GM12878 (cell line): ENCODE results near the gene STXBP4. TPM values are rescaled to one million over a fixed set of nuclear protein-coding genes. Genes with fewer than 3 reads are reported as not detected.
A peak's percentile ranks its signal among the peaks of the same experiment; 100 is the strongest.

Source experiments
- ATAC-seq: fragments of 200-7000 bp; cut with Tn5 transposase; 3 replicates; pipeline ENCODE4 v1.9.1; 2020; ENCODE audit warnings: mild to moderate bottlenecking, moderate library complexity
- BruUV-seq: library from RNA; stranded (reverse); fragments of 400-500 nt; replicated peaks from 2 replicates; lab custom pipeline; 2021; lab: Mats Ljungman, UMichigan
- CTCF ChIA-PET: fragments of 300-600 bp; sonication (Branson Sonifier 250); formaldehyde crosslinking; extraction: SDS; loops from one replicate; lab custom pipeline; 2021; ENCODE audit warnings: inconsistent platforms; lab: Yijun Ruan, JAX
- POLR2A ChIA-PET: fragments of 350-600 bp; formaldehyde crosslinking; extraction: SDS; loops from one replicate; lab custom pipeline; 2021; ENCODE audit warnings: inconsistent platforms; lab: Charles Lee
- RAD21 ChIA-PET: fragments of 300-600 bp; sonication (Branson Sonifier 250); formaldehyde crosslinking; loops from one replicate; lab custom pipeline; 2023; ENCODE audit warnings: antibody characterized with exemption; ENCODE audit not compliant: unreplicated experiment; lab: Charles Lee
- SMC1A ChIA-PET: fragments of 300-600 bp; sonication (Branson Sonifier 250); formaldehyde crosslinking; loops from one replicate; lab custom pipeline; 2023; ENCODE audit not compliant: unreplicated experiment, uncharacterized antibody; lab: Charles Lee
- DNase-seq: peaks from one replicate; pipeline ENCODE4 v3.0.0-alpha.2; 2011; ENCODE audit warnings: low read depth, low spot score
- FAIRE-seq: peaks from 3 replicates; lab custom pipeline; 2011; peaks lifted over from hg19 to GRCh38; lab: Jason Lieb, UNC
- H2AFZ ChIP-seq: 2 replicates; pipeline ENCODE4 v1.6.0; 2011; ENCODE audit warnings: low read depth, low read length, control low read depth; ENCODE audit not compliant: control insufficient read depth
- H3K27ac ChIP-seq: 2 replicates; pipeline ENCODE4 v1.5.1; 2011; ENCODE audit warnings: control low read depth; ENCODE audit not compliant: control insufficient read depth, insufficient read depth
- H3K27me3 ChIP-seq, 2 experiments: replicated peaks in 1 of 2; 2 replicates each; pipeline versions ENCODE4 v1.6.0 to v1.6.1; 2011; ENCODE audit warnings: low read length in 1 of 2; ENCODE audit not compliant: control insufficient read depth in 2 of 2, insufficient read depth in 2 of 2
- H3K36me3 ChIP-seq, 2 experiments: 2 replicates each; pipeline ENCODE4 v1.5.1; 2011; ENCODE audit warnings: low read length in 1 of 2; ENCODE audit not compliant: control insufficient read depth in 2 of 2, insufficient read depth in 2 of 2
- H3K4me1 ChIP-seq: 2 replicates; pipeline ENCODE4 v1.6.1; 2011; ENCODE audit warnings: mild to moderate bottlenecking, low read length, moderate library complexity, mixed read lengths; ENCODE audit not compliant: control insufficient read depth, insufficient read depth
- H3K4me2 ChIP-seq: 2 replicates; pipeline ENCODE4 v1.6.0; 2011; ENCODE audit warnings: control low read depth; ENCODE audit not compliant: control insufficient read depth, insufficient read depth
- H3K4me3 ChIP-seq: fragments of 200-600 bp; sonication (generic); 2 replicates; pipeline ENCODE4 v1.5.1; 2016
- H3K79me2 ChIP-seq: 2 replicates; pipeline ENCODE4 v1.6.0; 2011; ENCODE audit warnings: low read length; ENCODE audit not compliant: control insufficient read depth, insufficient read depth
- H3K9ac ChIP-seq: 2 replicates; pipeline ENCODE4 v1.8.0; 2011; ENCODE audit warnings: low read length, control low read depth, mixed read lengths; ENCODE audit not compliant: control insufficient read depth, insufficient read depth
- H3K9me3 ChIP-seq: replicated peaks from 3 replicates; pipeline ENCODE4 v1.5.1; 2011; ENCODE audit warnings: mild to moderate bottlenecking, low read length; ENCODE audit not compliant: control insufficient read depth, insufficient read depth
- H4K20me1 ChIP-seq: 2 replicates; pipeline ENCODE4 v1.6.0; 2011; ENCODE audit not compliant: control insufficient read depth, insufficient read depth
- CEBPB ChIP-seq, 2 experiments: fragments of 150-350 bp in 1 of 2; IDR thresholded peaks; 2 replicates each; pipeline ENCODE4 v1.6.1; 2012 to 2014; ENCODE audit warnings: low read depth in 2 of 2, low read length in 2 of 2, borderline replicate concordance in 1 of 2, inconsistent platforms in 1 of 2
- FOXM1 ChIP-seq: IDR thresholded peaks from 2 replicates; pipeline ENCODE4 v1.6.1; 2012; ENCODE audit warnings: low read depth, mild to moderate bottlenecking, inconsistent platforms, low read length, moderate library complexity
- KLF5 ChIP-seq: fragments of 450-650 bp; IDR thresholded peaks from 2 replicates; pipeline ENCODE4 v1.6.1; 2014; ENCODE audit warnings: mild to moderate bottlenecking; ENCODE audit not compliant: partially characterized antibody
- PML ChIP-seq: IDR thresholded peaks from 2 replicates; pipeline ENCODE4 v1.6.1; 2012; ENCODE audit warnings: low read length, inconsistent platforms
- RBBP5 ChIP-seq: fragments of 200-600 bp; sonication (generic); conservative IDR thresholded peaks from 2 replicates; pipeline ENCODE4 v1.6.1; 2016
- RELA ChIP-seq: fragments of 450-650 bp; IDR thresholded peaks from 2 replicates; pipeline ENCODE4 v1.8.0; 2014; ENCODE audit warnings: borderline replicate concordance; ENCODE audit not compliant: partially characterized antibody
- STAT3 ChIP-seq: IDR thresholded peaks from 2 replicates; pipeline ENCODE4 v1.6.1; 2011; ENCODE audit warnings: low read depth, low read length, improper control_type of control experiment
- WGBS: methylation state at CpG from one replicate; pipeline ENCODE4 v1.1.6; 2016; ENCODE audit warnings: low lambda C conversion rate; ENCODE audit not compliant: insufficient replicate concordance, insufficient coverage; ENCODE audit errors: missing lambda C conversion rate; 5-methylcytosine and 5-hydroxymethylcytosine counted together
- in situ Hi-C: fragments of 300-500 bp; cut with MboI; formaldehyde crosslinking; loops from 9 replicates; pipeline ENCODE4 v1.14.3; 2018; ENCODE audit warnings: mixed read lengths
- intact Hi-C: fragments of 100-400 bp; cut with micrococcal nuclease; formaldehyde crosslinking; loops from one replicate; pipeline ENCODE4 v1.14.2; 2022; ENCODE audit not compliant: unreplicated experiment
- polyA plus RNA-seq, 11 experiments: library from polyadenylated mRNA; depleted of rRNA in 4 of 11; unstranded in 6 of 11; stranded (reverse) in 5 of 11; fragments of >200 nt; fragmentation: Nextera tagmentation in 4 of 11; fragmentation: Illumina TruSeq in 1 of 11; extraction: Ambion mirVana in 4 of 11; extraction: Trizol in 1 of 11; gene quantifications; 1 replicate in 1 of 11; 2 replicates in 10 of 11; pipeline versions ENCODE4 v1.2.1 to v1.2.3, GENCODE V29; 2011 to 2016; ENCODE audit warnings: inconsistent platforms in 2 of 11, missing spikeins in 2 of 11, low read depth in 1 of 11
- total RNA-seq, 4 experiments: library from RNA; depleted of rRNA in 3 of 4; stranded (reverse); fragments of >200 nt in 3 of 4; fragmentation: Illumina TruSeq in 1 of 4; extraction: Trizol in 1 of 4; gene quantifications; 2 replicates each; pipeline versions ENCODE4 v1.2.1 to v1.2.3, GENCODE V29; 2013 to 2021
- TF ChIP-seq, protein P1 (sequence below), 3 experiments: IDR thresholded peaks in 2 of 3; conservative IDR thresholded peaks in 1 of 3; 2 replicates each; pipeline ENCODE4 v1.5.1; 2011; ENCODE audit warnings: low read depth in 3 of 3, low read length in 3 of 3, mild to moderate bottlenecking in 3 of 3, control low read depth in 2 of 3, moderate library complexity in 2 of 3, inconsistent platforms in 1 of 3, mixed read lengths in 1 of 3; ENCODE audit not compliant: control insufficient read depth in 2 of 3, insufficient read depth in 1 of 3; ENCODE audit errors: extremely low read depth in 1 of 3
- TF ChIP-seq, protein P2 (sequence below): fragments of 450-650 bp; conservative IDR thresholded peaks from 2 replicates; pipeline ENCODE4 v1.6.1; 2017; ENCODE audit warnings: mild to moderate bottlenecking, moderate library complexity
- TF ChIP-seq, protein P3 (sequence below): IDR thresholded peaks from 2 replicates; pipeline ENCODE4 v1.6.1; 2012; ENCODE audit warnings: improper control_type of control experiment, low read depth, low read length; ENCODE audit not compliant: insufficient replicate concordance

The STXBP4 gene
- total and polyA plus RNA-seq, 10 of the 15 experiments (the other 5 are each of a cell fraction or from before 2014, with no cell fraction given) = 4.3 to 11.0 (median 6.7) TPM

DNA sequence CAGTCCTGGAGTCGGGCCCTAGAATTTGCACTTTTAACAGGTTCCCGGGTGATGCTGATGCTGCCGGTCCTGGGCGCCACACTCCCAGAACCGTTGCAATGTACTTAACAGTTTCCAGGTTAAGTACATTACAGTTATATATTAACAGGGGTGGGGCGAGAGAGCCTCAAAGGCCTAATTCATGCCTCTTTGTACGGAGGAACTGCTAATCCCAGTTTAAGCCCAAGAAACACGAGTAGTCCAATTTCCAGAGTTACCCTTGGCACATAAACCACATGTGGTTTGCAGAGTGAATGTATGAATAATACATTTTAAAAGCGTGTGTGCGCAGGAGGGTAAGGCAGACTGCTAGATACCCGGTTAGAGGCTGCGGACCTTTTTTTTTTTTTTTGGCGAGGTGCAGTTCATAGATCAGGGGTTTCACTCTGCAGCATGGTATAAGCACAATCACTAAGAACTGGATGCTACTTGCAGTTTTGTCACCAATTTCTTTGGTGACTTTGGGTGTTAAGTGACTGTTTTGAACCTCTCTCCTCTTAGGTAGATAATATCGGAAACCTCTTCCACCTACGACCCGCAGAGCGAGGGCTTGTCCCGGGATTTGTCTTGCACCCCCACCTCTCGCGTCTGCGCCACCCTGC, 824 bp upstream of the STXBP4 start (continued):
- TF ChIP-seq, protein P1, sequence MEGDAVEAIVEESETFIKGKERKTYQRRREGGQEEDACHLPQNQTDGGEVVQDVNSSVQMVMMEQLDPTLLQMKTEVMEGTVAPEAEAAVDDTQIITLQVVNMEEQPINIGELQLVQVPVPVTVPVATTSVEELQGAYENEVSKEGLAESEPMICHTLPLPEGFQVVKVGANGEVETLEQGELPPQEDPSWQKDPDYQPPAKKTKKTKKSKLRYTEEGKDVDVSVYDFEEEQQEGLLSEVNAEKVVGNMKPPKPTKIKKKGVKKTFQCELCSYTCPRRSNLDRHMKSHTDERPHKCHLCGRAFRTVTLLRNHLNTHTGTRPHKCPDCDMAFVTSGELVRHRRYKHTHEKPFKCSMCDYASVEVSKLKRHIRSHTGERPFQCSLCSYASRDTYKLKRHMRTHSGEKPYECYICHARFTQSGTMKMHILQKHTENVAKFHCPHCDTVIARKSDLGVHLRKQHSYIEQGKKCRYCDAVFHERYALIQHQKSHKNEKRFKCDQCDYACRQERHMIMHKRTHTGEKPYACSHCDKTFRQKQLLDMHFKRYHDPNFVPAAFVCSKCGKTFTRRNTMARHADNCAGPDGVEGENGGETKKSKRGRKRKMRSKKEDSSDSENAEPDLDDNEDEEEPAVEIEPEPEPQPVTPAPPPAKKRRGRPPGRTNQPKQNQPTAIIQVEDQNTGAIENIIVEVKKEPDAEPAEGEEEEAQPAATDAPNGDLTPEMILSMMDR (IDR thresholded peaks at IDR 0.05 in 2 of 3, conservative IDR thresholded peaks at IDR 0.05 in 1 of 3; ENCODE audit: control insufficient read depth in 2 of 3, extremely low read depth in 1 of 3, insufficient read depth in 1 of 3, low read depth in 3 of 3, low read length in 3 of 3) = peak in 2 of 3 experiments; percentile 46 to 64; a peak in 3 of 6 replicates

DNA sequence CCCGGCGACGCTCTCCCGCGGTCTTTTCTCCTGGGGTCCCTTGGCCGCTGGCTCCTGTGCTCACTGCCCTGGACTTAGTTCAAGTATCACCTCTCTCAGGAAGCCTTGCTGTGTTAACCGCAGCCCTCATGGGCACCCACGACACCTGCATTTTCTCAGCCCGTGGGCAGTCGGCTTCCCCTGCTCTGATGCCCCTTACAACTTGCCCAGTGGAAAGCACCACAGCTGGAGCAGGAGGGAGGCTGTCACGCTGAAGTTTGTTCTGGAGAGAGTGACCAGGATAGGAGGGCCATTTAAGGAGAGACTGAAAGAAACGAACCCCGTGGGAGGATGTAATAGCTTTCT, 395 bp downstream of the STXBP4 start:
- peak overlapping the region; percentile 92 for H3K9ac ChIP-seq
- peak overlapping the region; percentile 46 for H3K4me2 ChIP-seq
- RAD21 ChIA-PET = no interaction called here
- peak overlapping the region; percentile 85 for H3K27ac ChIP-seq
- BruUV-seq = TSS peak; percentile 76
- intact Hi-C loops = loop anchor here (2.0 kb wide), 1 partner anchor 66 kb away; no protein-coding TSS in a partner anchor
- H2AFZ ChIP-seq = peak overlapping the region; percentile 99
- POLR2A ChIA-PET = interaction anchor here (1.1 kb wide), 1 partner anchor 9 kb away, joined by 3 read pairs; no protein-coding TSS in a partner anchor
- FAIRE-seq (no peak), DNase-seq (no peak), ATAC-seq (peak; percentile 53)
- peaks cover 8% of the 10 kb centered on the region; the same call in 1 of the 2 replicates for H3K4me1 ChIP-seq
- no peaks in the 10 kb centered on the region for H3K36me3 ChIP-seq
- H4K20me1 ChIP-seq = no peaks in the 10 kb centered on the region
- SMC1A ChIA-PET = interaction anchor here (0.8 to 2.2 kb wide), 5 partner anchors 8 to 271 kb away, joined by 3 to 8 read pairs (median 4); no protein-coding TSS in a partner anchor
- no peaks in the 10 kb centered on the region for H3K9me3 ChIP-seq
- WGBS = under 1% methylated on average over 13 of the region's 13 CpGs
- H3K27me3 ChIP-seq = no peaks in the 10 kb centered on the region
- CTCF ChIA-PET = interaction anchor here (1.5 to 3.1 kb wide), 2 partner anchors 23 to 37 kb away, joined by 3 to 26 read pairs; no protein-coding TSS in a partner anchor
- in situ Hi-C loops = no loop called here
- peak overlapping the region; percentile 89 for H3K4me3 ChIP-seq
- peaks cover 45% of the 10 kb centered on the region for H3K79me2 ChIP-seq
- TF ChIP-seq, protein P2, sequence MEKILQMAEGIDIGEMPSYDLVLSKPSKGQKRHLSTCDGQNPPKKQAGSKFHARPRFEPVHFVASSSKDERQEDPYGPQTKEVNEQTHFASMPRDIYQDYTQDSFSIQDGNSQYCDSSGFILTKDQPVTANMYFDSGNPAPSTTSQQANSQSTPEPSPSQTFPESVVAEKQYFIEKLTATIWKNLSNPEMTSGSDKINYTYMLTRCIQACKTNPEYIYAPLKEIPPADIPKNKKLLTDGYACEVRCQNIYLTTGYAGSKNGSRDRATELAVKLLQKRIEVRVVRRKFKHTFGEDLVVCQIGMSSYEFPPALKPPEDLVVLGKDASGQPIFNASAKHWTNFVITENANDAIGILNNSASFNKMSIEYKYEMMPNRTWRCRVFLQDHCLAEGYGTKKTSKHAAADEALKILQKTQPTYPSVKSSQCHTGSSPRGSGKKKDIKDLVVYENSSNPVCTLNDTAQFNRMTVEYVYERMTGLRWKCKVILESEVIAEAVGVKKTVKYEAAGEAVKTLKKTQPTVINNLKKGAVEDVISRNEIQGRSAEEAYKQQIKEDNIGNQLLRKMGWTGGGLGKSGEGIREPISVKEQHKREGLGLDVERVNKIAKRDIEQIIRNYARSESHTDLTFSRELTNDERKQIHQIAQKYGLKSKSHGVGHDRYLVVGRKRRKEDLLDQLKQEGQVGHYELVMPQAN = 0 out of 2 replicates have a peak, but pooled peaks have one; percentile 5
- TF ChIP-seq FOXM1 = no peak
- TF ChIP-seq, protein P3, sequence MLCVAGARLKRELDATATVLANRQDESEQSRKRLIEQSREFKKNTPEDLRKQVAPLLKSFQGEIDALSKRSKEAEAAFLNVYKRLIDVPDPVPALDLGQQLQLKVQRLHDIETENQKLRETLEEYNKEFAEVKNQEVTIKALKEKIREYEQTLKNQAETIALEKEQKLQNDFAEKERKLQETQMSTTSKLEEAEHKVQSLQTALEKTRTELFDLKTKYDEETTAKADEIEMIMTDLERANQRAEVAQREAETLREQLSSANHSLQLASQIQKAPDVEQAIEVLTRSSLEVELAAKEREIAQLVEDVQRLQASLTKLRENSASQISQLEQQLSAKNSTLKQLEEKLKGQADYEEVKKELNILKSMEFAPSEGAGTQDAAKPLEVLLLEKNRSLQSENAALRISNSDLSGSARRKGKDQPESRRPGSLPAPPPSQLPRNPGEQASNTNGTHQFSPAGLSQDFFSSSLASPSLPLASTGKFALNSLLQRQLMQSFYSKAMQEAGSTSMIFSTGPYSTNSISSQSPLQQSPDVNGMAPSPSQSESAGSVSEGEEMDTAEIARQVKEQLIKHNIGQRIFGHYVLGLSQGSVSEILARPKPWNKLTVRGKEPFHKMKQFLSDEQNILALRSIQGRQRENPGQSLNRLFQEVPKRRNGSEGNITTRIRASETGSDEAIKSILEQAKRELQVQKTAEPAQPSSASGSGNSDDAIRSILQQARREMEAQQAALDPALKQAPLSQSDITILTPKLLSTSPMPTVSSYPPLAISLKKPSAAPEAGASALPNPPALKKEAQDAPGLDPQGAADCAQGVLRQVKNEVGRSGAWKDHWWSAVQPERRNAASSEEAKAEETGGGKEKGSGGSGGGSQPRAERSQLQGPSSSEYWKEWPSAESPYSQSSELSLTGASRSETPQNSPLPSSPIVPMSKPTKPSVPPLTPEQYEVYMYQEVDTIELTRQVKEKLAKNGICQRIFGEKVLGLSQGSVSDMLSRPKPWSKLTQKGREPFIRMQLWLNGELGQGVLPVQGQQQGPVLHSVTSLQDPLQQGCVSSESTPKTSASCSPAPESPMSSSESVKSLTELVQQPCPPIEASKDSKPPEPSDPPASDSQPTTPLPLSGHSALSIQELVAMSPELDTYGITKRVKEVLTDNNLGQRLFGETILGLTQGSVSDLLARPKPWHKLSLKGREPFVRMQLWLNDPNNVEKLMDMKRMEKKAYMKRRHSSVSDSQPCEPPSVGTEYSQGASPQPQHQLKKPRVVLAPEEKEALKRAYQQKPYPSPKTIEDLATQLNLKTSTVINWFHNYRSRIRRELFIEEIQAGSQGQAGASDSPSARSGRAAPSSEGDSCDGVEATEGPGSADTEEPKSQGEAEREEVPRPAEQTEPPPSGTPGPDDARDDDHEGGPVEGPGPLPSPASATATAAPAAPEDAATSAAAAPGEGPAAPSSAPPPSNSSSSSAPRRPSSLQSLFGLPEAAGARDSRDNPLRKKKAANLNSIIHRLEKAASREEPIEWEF = no peak
- no peak for TF ChIP-seq KLF5
- no peak for TF ChIP-seq PML
- no peak for TF ChIP-seq CEBPB (IDR thresholded peaks at IDR 0.05; ENCODE audit: borderline replicate concordance in 1 of 2, low read depth in 2 of 2, low read length in 2 of 2)
- TF ChIP-seq STAT3 = no peak
- peak; percentile 3 for TF ChIP-seq RELA
- peak; percentile 95 for TF ChIP-seq RBBP5
